GM18499 (cell line): ENCODE data around the gene MAPKAP1.
"Not testable (repeated sequence)": the region's sequence is repeated elsewhere in the genome, so short reads cannot be mapped to it uniquely, and the experiment has no call there.

Experiments used
- ATAC-seq: cut with Tn5 transposase; IDR thresholded peaks from one replicate; pipeline ENCODE4 v1.9.1; 2021; ENCODE audit warnings: moderate number of reproducible peaks; ENCODE audit not compliant: insufficient read depth, unreplicated experiment

The MAPKAP1 gene

DNA sequence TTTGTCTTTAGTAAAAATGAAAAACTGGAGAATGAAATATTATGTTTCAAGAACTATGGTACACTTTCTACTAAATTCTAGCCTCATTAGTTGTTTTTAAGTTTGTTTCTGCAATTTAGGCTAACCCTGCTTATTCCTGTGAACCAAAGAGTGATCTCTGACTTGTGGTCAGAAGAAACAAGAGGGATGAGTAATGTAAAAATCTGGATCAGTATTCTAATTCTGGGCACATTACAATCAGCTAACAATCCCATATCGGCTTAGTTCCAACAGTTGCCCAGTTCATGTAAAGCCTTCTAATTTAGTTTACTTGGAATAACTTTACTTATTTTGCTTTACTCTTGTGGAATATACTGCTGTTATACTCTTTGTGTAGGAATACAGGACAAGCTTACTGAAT, 134.5 kb downstream of the MAPKAP1 start:
- not testable (repeated sequence) for ATAC-seq

DNA sequence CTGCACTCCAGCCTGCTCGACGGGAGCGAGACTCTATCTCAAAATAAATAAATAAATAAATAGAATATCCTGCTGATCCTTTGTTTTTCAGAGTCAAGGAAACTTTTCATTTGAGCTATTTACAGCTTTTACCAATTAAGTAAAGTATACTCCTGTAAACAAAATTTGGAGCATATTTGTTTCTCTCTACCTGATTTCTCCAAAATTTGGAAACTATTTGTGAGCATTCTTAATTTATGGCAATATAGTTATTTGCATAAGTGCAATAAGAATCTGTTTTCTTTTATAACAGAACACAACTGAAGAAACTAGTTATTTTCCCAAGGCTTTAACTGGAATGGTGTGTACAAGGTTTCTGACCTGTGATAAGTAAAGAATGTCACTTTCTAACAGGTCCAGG, 135.2 kb downstream of the MAPKAP1 start:
- ATAC-seq = not testable (repeated sequence)

DNA sequence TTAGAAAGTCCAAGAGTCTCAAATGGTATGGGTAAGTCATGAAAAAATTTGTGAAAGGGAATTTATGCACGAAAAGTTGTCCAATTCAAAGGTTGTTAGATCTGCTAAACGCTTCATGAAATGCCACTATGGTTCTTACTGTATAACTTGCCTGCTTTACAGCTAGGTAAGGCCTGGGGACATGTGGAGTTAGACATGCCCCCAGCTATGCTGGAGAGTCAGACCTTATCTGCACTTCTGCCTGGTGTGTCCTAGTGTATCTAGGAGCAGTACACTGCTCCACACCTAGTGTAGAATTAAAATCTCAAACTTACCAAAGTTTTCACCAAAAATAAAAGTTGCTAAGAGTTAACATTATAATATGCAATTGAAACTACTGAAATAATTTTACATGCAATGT, 136.8 kb downstream of the MAPKAP1 start:
- no peak for ATAC-seq

DNA sequence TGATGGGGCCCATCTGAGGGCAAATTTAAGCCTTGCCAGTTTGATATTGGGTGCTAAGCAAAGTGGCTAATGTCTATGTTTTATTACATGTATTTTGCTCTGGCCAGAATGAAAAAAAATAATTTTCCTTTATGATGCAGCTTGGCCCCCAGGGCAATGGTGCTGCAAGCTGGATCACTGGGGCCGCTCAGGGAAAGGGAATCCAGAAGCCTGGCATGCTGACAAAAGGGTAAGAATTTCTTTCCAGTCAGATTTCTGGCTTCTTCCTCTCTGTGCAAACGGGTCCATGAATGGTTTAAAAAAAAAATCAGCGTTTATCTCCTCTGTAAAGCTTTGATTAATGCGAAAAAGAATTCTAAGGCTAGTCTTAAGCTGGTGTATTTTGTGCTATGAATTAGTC, 138.4 kb downstream of the MAPKAP1 start:
- ATAC-seq = no peak

DNA sequence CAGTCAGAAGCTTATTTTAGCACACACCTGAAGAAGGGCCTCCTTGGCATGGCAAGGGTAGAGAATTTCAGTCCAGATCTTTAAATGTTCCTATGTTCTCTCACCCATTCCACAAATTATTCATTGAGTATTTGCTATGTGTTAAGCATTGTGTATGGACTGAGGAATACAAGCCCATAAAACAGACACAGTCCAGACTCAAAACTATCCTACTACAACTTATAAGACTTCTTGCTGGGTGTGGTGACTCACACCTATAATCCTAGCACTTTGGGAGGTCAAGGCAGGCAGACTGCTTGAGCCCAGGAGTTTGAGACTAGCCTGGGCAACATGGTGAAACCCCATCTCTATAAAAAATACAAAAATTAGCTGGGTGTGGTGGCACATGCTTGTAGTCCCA, 141.0 kb downstream of the MAPKAP1 start:
- ATAC-seq = not testable (repeated sequence)

DNA sequence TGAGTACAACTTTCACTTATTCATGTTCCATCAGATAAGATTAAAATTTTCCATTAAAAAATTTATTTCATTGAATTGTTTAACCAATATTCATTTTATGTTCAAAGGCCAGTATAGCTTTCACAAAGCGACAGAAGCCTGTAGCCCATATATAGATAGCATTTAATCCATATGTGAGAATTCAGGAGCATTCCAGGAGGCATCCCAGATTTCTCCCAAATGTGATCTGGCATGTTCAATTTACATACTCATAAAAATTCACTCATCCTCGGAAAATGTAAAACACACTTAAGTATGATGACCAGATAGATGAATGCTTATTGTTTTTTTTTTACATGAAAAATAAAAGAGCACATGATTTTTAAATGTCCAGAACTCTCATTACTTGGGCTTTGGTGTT, 141.9 kb downstream of the MAPKAP1 start:
- ATAC-seq = no peak

DNA sequence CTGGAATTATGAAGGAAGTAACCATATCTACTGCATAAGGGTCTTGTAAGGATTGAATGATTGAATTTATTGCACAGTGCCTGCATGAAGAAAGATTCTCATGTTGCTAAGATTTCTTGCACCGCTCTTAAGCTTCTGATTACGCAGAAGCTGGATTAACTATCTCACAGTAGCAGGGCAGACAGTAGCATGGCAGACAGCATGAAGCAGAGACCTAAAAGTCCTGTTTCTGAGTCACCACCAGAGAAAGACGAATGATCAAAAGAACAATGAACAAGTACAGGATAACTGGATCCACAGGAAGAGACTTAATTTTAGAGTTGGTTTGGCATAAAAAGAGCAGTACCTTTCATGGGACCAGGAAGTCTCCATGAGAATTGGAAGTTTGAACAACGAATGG, 142.4 kb downstream of the MAPKAP1 start:
- no peak for ATAC-seq

DNA sequence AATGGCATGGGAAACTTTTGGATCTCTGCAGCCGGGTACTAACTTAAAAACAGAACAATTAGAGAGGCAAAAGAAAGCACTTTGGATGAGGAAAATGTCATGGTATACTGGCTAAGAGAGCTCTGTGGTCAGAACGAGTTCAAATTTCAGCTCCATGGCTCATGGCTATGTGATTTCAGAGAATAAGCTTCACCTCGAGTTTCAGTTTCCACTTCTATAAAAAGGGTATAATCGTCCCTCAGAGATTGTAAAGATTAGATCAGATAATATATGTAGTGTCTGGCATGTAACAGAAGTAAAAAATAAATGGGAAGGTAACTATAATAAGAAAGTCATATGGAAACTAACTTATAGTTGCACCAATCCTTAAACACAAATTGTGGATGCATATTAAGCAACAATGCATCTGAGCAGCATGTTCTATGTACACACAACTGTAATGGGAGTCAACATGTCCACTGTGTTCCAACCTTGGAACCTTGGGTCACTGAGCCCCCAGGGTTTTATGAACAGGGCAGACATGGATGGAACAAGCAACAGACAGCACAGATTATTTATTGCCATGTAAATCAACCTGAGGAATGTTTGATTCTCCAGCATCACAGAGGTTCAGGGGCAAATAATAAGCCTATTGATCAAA, 145.4 kb downstream of the MAPKAP1 start:
- no peak for ATAC-seq

DNA sequence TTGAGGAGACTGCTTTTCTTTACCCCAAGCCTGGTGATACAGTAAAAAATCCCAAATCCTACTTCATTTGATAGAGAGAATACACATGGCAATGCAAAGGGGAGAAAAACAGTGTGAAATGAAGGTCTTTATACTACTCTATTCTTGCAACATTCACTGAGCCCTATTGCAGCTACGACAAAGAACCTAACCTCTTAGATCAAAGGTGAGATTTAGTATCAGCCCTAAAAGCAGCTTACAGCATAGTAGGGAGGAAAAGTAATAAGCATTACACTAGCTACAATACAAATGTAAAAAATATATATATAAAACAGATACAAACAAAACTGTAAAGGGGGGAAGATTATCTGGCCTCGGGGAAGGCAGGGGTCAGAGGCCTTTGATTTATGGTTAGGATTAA, 147.1 kb downstream of the MAPKAP1 start:
- no peak for ATAC-seq

DNA sequence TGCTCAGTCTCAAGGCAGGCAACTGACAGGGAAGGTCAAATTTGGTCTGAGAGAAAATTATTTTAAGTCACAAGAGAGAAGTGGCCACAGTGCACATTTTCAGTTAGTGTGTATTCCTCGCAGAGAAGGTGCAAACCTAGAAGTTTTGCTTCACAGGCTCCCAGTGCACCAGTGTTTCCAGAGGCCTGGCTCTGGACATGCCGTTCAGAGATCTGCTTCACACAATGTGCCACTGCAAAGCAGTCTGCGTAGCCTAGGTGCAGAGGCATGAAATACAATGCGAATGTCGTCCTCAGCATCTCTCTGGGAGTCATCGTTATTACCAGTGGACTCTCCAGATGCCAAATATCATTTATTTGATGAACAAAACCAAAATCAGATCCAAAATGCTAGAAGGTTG, 147.8 kb downstream of the MAPKAP1 start:
- ATAC-seq = no peak

DNA sequence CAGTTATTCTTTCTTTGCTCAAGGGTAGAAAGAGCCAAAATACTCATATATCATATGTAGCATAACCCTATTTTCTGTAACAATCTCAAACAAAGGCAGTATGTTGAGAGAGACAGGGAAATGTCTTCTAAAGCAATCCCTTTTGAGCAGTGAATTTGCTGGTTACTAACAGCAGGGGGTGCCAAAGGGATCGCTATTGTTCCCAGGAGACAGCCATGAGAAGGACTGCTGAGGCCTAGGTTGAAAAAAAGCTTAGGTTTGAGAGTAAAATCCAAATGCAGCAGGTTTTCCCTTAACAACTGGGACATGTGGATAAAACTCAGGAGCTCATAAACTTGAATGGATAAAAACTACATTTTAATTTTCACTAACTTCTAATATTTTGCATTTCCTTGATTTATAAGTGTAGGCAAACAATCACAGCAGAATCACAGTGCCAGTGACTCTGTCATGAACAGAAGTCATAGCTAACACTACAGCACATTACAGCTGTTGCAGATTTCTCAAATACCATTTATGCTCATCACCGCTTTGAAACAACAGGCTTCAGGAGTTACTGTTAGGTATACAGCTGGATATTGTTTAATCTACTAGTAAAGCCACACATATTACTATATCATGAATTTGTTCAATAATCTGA, 148.4 kb downstream of the MAPKAP1 start:
- ATAC-seq = no peak

DNA sequence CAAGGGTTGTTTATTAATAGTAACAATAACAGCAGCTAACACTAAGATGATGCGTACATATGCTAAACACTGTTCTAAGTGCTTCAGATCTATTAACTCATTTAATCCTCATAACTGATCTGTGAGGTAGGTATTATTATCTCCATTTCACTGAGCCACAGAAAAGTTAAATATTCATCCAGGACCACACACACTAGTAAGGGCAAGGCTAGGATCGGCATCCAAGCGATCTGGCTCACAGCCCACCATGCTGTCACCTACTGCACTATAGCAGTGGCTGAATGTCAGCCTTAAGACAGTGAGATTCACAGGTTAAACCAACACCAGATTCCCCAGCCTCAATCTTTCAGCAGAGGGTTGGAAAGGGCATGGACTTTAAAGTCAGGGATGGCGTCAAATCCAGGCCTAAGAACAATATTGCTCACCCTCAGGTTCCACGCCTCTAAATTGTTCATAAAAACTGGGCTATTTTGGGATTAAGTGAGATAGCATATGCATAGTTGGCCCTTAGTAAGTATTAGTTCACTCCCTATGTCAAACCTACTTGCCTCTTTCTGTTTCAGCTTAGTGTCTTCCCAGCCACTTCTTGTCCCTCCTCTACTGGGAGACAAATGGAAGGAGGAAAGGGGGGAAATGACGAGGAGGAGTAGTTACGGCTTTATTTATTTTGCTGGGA, 150.8 kb downstream of the MAPKAP1 start:
- ATAC-seq = no peak

DNA sequence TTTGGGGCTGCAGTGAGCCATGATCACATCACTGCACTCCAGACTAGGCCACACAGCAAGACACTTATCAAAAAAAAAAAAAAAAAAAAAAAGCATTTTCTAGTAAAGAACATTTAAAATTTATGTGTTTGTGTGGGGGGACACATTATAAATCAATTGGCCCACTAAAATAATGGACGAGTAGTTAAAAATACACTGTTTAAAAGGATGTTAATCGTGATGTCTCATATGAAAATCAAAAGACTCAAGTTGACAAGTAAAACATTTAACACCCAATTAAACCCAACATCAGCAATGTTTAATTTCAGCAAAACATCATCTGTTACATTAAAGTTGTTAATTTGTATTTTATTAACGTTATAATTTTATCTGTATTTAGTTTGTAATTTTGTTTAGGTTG, 152.3 kb downstream of the MAPKAP1 start:
- ATAC-seq = no peak

DNA sequence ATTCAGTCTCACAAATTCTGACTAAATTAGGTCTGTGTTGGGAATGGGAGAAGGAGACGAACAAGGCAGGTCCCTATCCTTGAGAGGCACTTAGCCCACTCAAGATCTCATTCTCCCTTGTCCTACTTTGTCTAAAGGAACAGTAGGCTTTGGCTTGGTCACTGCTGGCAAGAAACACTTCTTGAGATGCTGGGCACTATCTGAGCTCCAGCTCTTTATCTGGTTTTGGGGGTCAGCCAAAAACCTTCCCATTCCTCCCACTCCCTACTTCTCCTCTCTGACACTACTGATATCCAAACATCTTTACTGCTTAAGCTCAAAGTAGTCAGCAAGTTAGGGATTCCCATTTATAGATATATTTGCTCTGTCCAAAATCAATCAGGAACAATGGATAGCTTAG, 155.2 kb downstream of the MAPKAP1 start:
- ATAC-seq = no peak

DNA sequence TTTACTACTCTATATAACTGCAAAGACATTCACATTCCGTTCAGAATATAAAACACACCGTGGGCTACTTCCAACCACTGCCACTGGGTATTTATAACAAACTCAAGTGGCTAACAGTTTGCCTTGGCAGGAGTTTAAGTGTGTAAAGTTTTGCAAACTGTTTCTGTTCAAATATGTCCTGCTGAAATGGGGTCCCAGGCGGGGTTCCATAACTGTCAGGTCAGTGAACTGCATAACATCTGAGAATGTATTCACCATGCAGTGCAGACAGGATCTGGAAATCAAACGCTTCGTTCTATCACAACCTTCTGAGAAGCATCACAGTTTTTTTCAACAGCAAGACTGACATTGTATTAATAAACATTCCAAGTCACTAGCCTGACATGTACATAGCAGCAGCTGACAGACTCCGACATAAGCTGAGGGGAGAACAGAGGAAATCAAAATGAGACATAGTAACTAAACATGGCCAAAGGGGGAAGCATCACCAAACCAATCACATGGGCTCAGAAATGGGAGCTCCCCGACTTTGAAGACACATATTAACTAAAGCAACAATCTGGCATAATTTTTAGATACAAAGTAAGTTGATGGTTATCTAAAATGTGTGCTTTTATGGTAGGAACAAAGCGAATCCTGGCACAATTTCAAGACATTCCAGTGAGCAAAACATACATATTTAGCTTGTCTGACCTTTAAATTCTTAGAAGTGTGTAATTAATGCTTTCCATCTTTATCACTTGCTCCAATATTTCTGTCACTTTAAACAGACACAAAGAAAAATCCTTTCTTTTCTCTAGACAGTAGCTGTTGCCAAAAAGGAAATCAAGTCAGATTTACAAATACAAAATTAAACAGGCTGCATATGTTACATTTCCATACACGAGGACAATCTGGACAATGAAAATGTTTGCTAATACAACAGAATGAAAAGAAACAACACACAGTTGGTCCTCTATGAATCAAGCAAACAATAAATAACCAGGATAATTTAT, 156.8 kb downstream of the MAPKAP1 start:
- no peak for ATAC-seq

DNA sequence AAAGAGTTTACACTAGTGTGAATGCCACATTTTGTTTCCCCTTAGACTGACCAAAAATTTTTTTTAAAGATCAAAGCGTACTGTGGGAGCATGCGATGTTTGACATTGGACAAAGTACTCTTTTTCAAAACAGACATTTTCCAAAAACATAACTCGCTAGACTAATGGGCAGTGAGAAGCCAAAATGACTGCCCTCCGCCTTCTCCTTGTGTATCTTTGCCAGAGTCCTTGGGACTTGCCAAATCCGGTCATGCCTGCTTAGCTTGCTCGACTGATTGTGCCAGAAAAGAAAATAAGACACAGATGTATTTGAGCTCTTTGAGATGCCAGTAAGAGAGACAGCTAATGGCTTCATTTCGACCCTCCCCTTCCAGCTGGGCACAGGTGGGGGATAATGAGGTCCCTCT, 157.5 kb downstream of the MAPKAP1 start:
- ATAC-seq = no peak

DNA sequence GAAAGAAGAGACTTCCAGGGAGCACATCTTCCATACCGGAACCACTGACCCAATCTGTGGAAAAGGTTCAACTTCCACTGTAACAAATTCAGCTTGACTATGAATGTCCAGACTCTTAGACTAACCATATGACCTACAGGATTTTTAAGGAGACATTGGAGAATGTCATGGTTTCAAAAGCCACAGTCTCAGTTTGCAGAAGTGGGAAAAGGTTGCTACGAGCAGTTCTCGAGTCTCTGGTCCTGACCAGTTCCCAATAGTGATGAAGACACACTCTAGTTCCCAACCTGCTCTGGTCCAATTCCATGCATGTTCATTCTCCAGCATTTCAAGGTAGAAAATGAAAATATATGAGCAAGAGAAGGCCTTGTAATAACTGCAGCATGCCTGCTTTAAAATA, 158.0 kb downstream of the MAPKAP1 start:
- no peak for ATAC-seq

DNA sequence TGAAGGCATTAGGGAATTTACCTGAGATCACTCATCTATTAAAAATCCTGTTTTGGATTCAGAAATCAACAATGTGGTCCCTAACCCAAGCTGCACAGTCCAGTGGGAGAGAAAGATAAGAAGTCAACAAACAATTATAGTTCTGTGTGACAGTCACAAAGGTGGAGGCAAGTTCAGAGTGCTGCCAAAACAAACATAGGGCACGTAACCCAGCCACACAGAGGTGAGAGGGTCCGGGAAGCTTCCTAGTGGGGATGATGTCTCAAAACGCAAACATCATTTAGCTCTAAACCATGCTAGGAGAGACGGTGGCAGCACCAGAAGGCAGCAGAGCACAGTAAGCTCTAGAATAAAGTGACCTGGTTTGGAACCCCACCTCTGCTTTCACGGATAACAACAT, 158.9 kb downstream of the MAPKAP1 start:
- no peak for ATAC-seq

DNA sequence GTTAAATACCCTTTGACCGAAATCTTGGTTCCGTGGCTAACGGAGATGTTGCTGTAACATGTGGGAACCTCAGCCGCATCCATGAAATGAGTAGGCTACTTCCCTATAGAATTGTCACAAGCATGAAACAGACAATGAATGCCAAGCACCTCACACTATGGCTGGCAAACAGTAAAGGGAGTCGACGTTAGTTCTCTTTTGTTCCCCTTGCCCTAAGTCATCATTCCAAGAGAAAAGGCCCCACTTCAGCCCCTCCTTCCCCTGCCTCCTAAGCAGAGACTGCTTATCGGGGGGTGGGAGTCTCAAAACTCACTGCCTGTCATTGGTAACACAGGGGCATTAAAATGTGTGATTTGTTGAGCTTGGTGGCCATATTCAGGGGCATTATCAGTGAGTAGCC, 159.6 kb downstream of the MAPKAP1 start:
- no peak for ATAC-seq

DNA sequence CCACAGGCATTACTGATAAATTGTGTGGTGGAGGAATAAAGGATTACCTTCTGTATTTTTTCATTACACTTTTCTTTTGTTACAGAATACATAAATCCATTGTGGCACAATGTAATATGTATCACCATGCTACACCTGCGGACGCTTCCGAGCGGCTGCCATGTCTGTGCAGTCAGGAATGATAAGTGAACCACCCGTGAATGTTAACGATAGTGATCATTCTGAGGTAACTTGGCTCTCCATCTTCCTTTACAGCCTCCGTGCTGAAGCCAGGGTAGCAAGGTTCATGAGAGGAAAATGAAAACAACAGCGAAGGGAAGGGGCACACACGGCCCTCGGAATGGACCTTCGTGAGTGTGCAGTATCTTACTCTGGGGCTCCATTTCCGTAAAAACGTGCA, 161.2 kb downstream of the MAPKAP1 start:
- no peak for ATAC-seq
